ENCODE results near the gene EFS. TPM values are rescaled to one million over a fixed set of nuclear protein-coding genes. Genes with fewer than 3 reads are reported as not detected.
A peak's percentile ranks its signal among the peaks of the same experiment; 100 is the strongest.

EFS gene
- total RNA-seq, 1 donor from 2014 or later = 29.6 TPM

DNA sequence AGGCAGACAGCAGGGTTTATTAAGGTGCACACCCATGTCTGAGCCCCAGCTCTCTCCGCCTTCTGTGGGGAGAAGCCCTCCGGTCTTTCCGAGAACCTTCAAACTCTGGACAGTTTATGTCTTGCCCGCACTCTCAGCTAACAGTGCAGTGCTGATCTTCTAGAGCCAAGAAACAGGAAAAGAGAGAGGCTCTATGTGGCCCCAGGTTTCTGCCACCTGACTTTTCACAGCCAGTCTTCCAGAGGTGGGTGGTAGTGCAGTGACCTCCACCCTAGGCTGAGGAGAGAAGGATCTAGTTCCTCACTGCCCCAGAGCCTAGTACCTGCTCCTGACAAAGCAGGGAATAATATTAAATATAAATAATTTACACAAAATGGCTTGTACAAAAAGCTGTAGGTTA, 8.3 kb downstream of the EFS start:
- Mint-ChIP-seq H3K27me3 (ENCODE audit: low read depth) (no peaks in the 10 kb centered on the region), H3K9me3 (ENCODE audit: low read depth) (no peaks in the 10 kb centered on the region), H3K27ac (ENCODE audit: unreplicated experiment) (no peak overlapping the region), H3K36me3 (ENCODE audit: low read depth) (peaks cover 15% of the 10 kb centered on the region), H3K4me3 (ENCODE audit: unreplicated experiment) (no peak overlapping the region), H3K4me1 (ENCODE audit: low read depth) (peaks cover 15% of the 10 kb centered on the region)
- no peak for DNase-seq (ENCODE audit: low spot score)
- TF ChIP-seq CTCF (IDR thresholded peaks at IDR 0.05) = no peak

DNA sequence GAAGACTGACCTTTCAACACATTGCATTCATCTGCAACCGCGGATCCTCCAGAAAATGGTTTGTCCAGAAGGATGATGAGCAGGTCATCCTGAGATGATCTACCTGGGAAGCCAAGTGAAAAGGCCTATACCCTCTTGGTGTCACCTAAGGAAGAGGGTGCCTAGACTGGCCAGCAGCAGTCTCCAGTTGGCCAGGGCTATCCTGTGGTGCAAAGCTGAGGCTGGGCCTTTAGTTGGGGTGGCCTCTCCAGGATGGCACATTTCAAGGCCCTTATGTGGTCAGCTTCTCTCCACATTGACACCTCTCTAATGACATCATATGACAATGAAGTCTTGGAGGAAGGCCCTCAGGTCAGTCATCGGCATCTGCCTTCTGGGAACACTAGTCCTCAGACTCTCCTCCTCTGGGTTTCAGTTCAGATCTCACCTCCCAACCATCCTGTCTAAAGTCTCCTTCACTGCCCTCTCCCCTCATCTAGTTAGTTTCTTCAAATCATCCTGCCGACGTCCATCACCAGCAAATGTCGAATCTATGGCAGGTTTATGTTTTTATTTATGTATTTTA, 9.0 kb downstream of the EFS start:
- H3K36me3 Mint-ChIP-seq (ENCODE audit: low read depth) = peaks cover 12% of the 10 kb centered on the region
- no peak overlapping the region for H3K27ac Mint-ChIP-seq (ENCODE audit: unreplicated experiment)
- H3K4me3 Mint-ChIP-seq (ENCODE audit: unreplicated experiment) = no peak overlapping the region
- H3K9me3 Mint-ChIP-seq (ENCODE audit: low read depth) = no peaks in the 10 kb centered on the region
- DNase-seq (ENCODE audit: low spot score) = no peak
- TF ChIP-seq CTCF (IDR thresholded peaks at IDR 0.05) = no peak
- H3K27me3 Mint-ChIP-seq (ENCODE audit: low read depth) = no peaks in the 10 kb centered on the region
- H3K4me1 Mint-ChIP-seq (ENCODE audit: low read depth) = peaks cover 12% of the 10 kb centered on the region

- H3K4me3 Mint-ChIP-seq (ENCODE audit: unreplicated experiment) = no peak overlapping the region
- no peak overlapping the region for H3K27ac Mint-ChIP-seq (ENCODE audit: unreplicated experiment)
- TF ChIP-seq CTCF (IDR thresholded peaks at IDR 0.05) = no peak
- no peak for DNase-seq (ENCODE audit: low spot score)
- peaks cover 11% of the 10 kb centered on the region for H3K36me3 Mint-ChIP-seq (ENCODE audit: low read depth)
- peaks cover 11% of the 10 kb centered on the region for H3K4me1 Mint-ChIP-seq (ENCODE audit: low read depth)
- H3K9me3 Mint-ChIP-seq (ENCODE audit: low read depth) = no peaks in the 10 kb centered on the region
- H3K27me3 Mint-ChIP-seq (ENCODE audit: low read depth) = no peaks in the 10 kb centered on the region
Observed at GRCh38 chr14:23354990-23355389, 10.0 kb downstream of the EFS start.

DNA sequence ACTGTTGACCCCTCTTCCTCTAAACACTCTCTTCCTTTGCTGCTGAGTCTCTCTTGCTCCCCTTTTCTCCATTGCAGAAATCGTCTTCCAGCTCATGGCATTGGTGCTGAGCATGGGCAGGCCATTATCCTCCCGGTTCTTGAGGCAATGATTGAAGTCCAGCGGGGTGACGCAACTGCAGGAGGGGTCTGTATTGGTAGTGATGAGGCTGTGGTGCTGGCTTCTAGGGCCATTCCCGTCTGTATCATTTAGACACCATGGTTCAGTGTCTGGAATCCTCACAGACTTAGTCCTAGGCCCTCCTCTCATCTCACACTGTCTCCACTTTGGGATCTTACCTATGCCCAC, 11.6 kb downstream of the EFS start:
- Mint-ChIP-seq H3K27me3 (ENCODE audit: low read depth) (no peaks in the 10 kb centered on the region), H3K4me1 (ENCODE audit: low read depth) (peaks cover 11% of the 10 kb centered on the region), H3K9me3 (ENCODE audit: low read depth) (no peaks in the 10 kb centered on the region), H3K4me3 (ENCODE audit: unreplicated experiment) (peak overlapping the region; percentile 73), H3K27ac (ENCODE audit: unreplicated experiment) (peak overlapping the region; percentile 42), H3K36me3 (ENCODE audit: low read depth) (peaks cover 9% of the 10 kb centered on the region)
- TF ChIP-seq CTCF (IDR thresholded peaks at IDR 0.05) = no peak
- no peak for DNase-seq (ENCODE audit: low spot score)

DNA sequence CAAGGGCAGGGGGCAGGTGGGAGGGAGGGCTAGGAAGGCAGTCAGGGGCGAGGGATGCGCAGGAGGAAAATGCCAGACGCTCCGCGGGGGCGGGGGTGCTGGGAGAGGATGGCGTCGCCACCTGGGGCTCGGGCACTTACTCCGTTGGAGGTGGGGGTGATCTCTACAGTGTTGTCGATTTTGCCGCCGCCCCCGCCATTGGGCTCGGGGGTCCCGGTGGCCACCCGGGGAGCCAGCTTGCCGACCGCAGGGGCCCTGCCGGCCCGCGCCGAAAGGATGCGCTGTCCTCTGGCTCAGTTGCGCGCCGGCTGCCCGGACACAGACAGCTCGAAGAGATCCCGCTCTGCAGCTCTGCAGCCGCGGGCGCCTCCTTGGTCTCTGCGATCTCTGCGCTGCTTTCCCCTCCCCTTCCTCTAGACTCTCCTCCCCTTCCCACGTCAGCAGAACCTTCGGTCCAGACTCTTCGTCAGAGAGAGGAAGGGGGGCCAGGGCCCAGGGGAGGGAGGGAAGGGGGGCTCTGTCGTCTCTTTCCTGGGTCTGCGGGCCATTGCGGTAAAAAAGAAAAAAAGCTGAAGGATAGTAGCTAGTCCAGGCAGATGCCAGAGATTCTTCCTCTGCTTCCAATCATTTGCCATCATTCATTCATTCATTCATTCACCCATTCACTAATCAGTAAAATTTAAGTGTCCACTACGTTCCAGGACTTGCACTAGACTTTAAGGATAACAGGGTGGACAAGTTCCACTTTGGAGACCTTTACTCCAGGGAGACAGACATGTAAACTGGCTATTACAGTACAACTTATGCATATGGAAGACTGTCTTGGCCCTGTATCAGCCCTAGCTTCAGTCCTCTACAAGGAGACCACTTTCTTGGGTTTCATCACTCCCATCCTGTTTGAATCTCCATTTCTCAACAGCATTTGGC, 12.2 kb downstream of the EFS start, which contains the start of gene SLC22A17:
SLC22A17 (minus strand) TSS at position 382 of the 927 bp plus-strand sequence.
- peak; percentile 67 for TF ChIP-seq CTCF (IDR thresholded peaks at IDR 0.05)
- Mint-ChIP-seq H3K27me3 (ENCODE audit: low read depth) (no peaks in the 10 kb centered on the region), H3K9me3 (ENCODE audit: low read depth) (no peaks in the 10 kb centered on the region), H3K27ac (ENCODE audit: unreplicated experiment) (peak within 1 kb of the TSS; percentile 42), H3K36me3 (ENCODE audit: low read depth) (peaks cover 9% of the 10 kb centered on the region), H3K4me1 (ENCODE audit: low read depth) (peaks cover 11% of the 10 kb centered on the region), H3K4me3 (ENCODE audit: unreplicated experiment) (peak within 1 kb of the TSS; percentile 73)
- no peak for DNase-seq (ENCODE audit: low spot score)
